ENCODE data around the gene ARMC7. TPM values are rescaled to one million over a fixed set of nuclear protein-coding genes. Genes with fewer than 3 reads are reported as not detected.
A peak's percentile ranks its signal among the peaks of the same experiment; 100 is the strongest.

Gene ARMC7
- total RNA-seq, 3 donors from 2014 or later = 3.4 to 6.7 (median 5.6) TPM

DNA sequence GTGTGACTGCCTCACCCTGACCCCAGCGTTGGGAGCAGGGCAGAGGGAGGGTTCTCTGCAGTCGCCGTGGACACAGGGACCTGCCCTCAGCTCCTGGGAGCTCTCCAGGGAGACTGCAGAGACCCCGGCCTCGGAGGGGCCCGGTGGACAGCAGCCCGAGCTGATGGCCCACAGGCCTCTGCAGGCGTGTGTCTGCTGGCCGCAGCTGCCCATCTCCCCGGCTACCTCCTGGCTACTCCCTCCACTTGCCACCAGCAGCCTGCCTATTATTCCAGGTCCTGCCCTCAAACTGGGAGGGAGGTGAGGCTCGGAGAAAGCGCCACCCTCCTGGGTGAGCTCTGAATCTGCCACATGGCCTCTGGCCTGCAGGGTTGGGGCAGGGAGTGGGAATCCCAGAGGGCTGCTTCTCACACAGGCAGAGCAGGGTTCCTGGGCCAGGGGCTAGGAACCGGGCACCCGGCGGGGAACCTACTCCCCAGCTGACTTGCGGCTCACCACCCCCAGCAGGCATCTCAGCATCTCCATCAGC is 14.8 kb upstream of the ARMC7 start:
- H3K27ac ChIP-seq = peak overlapping the region; percentile 74 to 91
- no peaks in the 10 kb centered on the region for H3K9me3 ChIP-seq
- H3K4me1 ChIP-seq = peaks cover 23 to 31% of the 10 kb centered on the region in 2 donors
- no peaks in the 10 kb centered on the region for H3K36me3 ChIP-seq
- intact Hi-C loops (cut with DNase I; ENCODE audit: low total_unique reads) = no loop called here
- no peak for DNase-seq (ENCODE audit: low spot score in 2 of 2)
- no peak overlapping the region for H3K4me3 ChIP-seq
- TF ChIP-seq POLR2AphosphoS5 (IDR thresholded peaks at IDR 0.05) (no peak), POLR2A (IDR thresholded peaks at IDR 0.05) (no peak)
- TF ChIP-seq, protein P1, sequence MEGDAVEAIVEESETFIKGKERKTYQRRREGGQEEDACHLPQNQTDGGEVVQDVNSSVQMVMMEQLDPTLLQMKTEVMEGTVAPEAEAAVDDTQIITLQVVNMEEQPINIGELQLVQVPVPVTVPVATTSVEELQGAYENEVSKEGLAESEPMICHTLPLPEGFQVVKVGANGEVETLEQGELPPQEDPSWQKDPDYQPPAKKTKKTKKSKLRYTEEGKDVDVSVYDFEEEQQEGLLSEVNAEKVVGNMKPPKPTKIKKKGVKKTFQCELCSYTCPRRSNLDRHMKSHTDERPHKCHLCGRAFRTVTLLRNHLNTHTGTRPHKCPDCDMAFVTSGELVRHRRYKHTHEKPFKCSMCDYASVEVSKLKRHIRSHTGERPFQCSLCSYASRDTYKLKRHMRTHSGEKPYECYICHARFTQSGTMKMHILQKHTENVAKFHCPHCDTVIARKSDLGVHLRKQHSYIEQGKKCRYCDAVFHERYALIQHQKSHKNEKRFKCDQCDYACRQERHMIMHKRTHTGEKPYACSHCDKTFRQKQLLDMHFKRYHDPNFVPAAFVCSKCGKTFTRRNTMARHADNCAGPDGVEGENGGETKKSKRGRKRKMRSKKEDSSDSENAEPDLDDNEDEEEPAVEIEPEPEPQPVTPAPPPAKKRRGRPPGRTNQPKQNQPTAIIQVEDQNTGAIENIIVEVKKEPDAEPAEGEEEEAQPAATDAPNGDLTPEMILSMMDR (IDR thresholded peaks at IDR 0.05) = no peak
- no peaks in the 10 kb centered on the region for H3K27me3 ChIP-seq

DNA sequence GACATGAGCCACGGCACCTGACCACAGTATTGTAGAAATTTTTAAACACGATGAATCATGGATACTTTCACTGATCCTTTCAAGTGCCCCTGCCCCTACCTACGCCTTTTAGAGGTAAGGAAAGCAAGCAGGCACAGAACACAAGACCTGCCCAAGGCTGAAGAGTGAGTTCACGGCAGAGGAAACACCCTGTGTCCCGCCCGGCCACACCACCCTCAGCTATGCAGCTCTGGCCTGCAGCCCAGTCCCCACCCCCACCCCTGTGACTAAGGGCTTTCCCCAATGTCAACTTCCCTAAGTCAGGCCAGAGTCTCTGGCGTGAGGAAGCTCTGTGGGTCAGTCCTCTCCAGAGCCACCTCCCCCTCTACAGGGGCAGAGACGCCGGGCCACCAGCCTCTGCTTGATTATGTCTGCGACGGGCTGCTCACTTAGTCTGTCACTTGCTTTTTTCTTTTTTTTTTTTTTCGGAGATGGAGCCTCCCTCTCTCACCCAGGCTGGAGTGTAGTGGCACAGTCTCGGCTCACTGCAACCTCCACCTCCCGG is 13.6 kb upstream of the ARMC7 start:
- Histone ChIP-seq H3K36me3 (no peaks in the 10 kb centered on the region), H3K4me3 (no peak overlapping the region), H3K27ac (peak overlapping the region; percentile 71 to 91), H3K9me3 (no peaks in the 10 kb centered on the region), H3K4me1 (peaks cover 19 to 25% of the 10 kb centered on the region in 2 donors), H3K27me3 (no peaks in the 10 kb centered on the region)
- intact Hi-C loops (cut with DNase I; ENCODE audit: low total_unique reads) = no loop called here
- TF ChIP-seq POLR2AphosphoS5 (IDR thresholded peaks at IDR 0.05) (peak; percentile 26 to 49 (median 38)), POLR2A (IDR thresholded peaks at IDR 0.05) (no peak)
- DNase-seq (ENCODE audit: low spot score in 2 of 2) = peak; percentile 83 to 89

DNA sequence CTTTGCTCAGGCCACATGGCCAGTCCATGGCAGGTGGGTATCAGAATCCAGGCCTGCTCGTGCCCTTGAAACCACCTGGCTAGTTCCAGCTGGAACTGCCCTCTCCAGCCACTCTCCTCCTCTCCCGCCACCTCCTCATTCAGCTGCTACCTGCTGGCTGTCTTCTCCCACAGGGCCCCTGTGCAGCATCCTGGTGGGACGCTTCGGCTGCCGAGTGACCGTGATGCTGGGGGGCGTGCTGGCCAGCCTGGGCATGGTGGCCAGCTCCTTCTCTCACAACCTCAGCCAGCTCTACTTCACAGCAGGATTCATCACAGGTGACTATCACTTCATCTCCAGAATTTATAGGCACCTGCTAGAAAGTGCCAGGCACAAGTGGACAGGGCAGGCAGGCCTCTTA is 11.9 kb upstream of the ARMC7 start:
- Histone ChIP-seq H3K27ac (no peak overlapping the region), H3K4me1 (peaks cover 13% of the 10 kb centered on the region in 2 donors), H3K27me3 (no peaks in the 10 kb centered on the region), H3K9me3 (no peaks in the 10 kb centered on the region), H3K4me3 (no peak overlapping the region), H3K36me3 (no peaks in the 10 kb centered on the region)
- intact Hi-C loops (cut with DNase I; ENCODE audit: low total_unique reads) = no loop called here
- TF ChIP-seq POLR2A (IDR thresholded peaks at IDR 0.05) = no peak
- TF ChIP-seq POLR2AphosphoS5 (IDR thresholded peaks at IDR 0.05) = no peak
- DNase-seq (ENCODE audit: low spot score in 2 of 2) = no peak

DNA sequence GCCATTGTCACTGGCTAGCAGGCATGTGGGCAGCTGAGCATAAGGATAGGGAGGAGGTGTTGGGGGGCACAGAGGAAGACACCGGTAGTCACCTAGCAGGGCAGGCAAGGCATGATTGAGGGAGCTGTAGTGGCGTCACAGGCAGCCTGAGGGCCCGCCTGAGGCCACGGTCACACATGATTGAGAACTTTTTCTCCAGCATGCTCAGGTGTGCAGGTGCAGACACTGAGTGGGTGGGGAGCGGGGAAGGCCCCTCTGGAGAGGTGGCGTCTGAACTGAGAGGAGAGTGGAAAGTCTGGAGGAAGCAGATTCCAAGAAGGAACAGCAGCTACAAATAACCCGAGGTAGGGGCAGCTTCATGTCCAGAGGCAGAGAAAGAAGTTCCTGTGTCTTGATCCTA is 10.9 kb upstream of the ARMC7 start:
- peaks cover 3 to 5% of the 10 kb centered on the region in 2 donors for H3K4me1 ChIP-seq
- DNase-seq (ENCODE audit: low spot score in 2 of 2) = no peak

DNA sequence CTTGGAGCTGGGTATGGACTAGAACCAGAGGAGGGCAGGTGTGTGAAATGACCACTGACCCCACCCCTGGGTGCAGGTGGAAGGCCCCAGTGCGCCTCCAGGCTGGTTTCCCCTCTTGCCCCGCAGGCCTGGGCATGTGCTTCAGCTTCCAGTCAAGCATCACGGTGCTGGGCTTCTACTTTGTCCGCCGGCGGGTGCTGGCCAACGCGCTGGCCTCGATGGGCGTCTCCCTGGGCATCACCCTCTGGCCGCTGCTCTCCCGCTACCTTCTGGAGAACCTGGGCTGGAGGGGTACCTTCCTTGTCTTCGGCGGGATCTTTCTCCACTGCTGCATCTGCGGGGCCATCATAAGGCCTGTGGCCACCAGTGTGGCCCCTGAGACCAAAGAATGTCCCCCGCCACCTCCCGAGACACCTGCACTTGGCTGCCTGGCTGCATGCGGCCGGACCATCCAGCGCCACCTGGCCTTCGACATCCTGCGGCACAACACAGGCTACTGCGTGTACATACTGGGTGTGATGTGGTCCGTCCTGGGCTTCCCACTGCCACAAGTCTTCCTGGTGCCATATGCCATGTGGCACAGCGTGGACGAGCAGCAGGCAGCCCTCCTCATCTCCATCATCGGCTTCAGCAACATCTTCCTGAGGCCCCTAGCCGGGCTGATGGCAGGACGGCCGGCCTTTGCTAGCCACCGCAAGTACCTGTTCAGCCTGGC is 9.7 kb upstream of the ARMC7 start:
- DNase-seq (ENCODE audit: low spot score in 2 of 2) = no peak
- intact Hi-C loops (cut with DNase I; ENCODE audit: low total_unique reads) = no loop called here
- Histone ChIP-seq H3K4me1 (no peaks in the 10 kb centered on the region), H3K27me3 (no peaks in the 10 kb centered on the region), H3K27ac (no peak overlapping the region), H3K9me3 (no peaks in the 10 kb centered on the region), H3K4me3 (no peak overlapping the region), H3K36me3 (no peaks in the 10 kb centered on the region)
- TF ChIP-seq POLR2A (IDR thresholded peaks at IDR 0.05) (no peak), POLR2AphosphoS5 (IDR thresholded peaks at IDR 0.05) (no peak)
- TF ChIP-seq, protein P1 (IDR thresholded peaks at IDR 0.05) = no peak

More for the DNA sequence above, 10.9 kb upstream of the ARMC7 start:
- Histone ChIP-seq H3K27me3 (no peaks in the 10 kb centered on the region), H3K4me3 (no peak overlapping the region), H3K27ac (no peak overlapping the region), H3K36me3 (no peaks in the 10 kb centered on the region), H3K9me3 (no peaks in the 10 kb centered on the region)
- TF ChIP-seq POLR2A (IDR thresholded peaks at IDR 0.05) (no peak), POLR2AphosphoS5 (IDR thresholded peaks at IDR 0.05) (no peak)
- TF ChIP-seq, protein P1 (IDR thresholded peaks at IDR 0.05) = no peak
- intact Hi-C loops (cut with DNase I; ENCODE audit: low total_unique reads) = no loop called here

DNA sequence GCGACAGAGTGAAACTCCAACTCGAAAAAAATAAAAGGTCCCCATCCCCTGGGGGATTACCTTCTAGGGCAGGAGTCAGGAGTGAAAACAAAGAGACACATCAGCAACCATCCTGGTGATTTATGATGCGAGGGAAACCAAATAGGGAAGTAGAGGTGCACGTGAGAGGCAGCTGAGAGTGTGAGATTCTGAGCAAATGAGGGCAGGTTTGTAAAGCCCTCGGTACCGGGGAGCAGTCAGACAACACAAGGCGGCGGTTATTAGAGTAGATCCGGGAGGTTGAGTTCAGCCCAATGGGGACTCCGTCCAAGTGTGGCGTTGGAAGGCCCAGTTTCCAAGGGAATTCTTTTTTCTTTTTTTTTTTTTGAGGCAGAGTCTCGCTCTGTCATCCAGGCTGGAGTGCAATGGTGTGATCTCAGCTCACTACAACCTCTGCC is 7.4 kb upstream of the ARMC7 start:
- no peak for DNase-seq (ENCODE audit: low spot score in 2 of 2)
- no peaks in the 10 kb centered on the region for H3K36me3 ChIP-seq
- no peaks in the 10 kb centered on the region for H3K9me3 ChIP-seq
- TF ChIP-seq POLR2A (IDR thresholded peaks at IDR 0.05) (no peak), POLR2AphosphoS5 (IDR thresholded peaks at IDR 0.05) (no peak)
- TF ChIP-seq, protein P1 (IDR thresholded peaks at IDR 0.05) = no peak
- no peaks in the 10 kb centered on the region for H3K4me1 ChIP-seq
- no peaks in the 10 kb centered on the region for H3K27me3 ChIP-seq
- H3K27ac ChIP-seq = no peak overlapping the region
- intact Hi-C loops (cut with DNase I; ENCODE audit: low total_unique reads) = no loop called here
- H3K4me3 ChIP-seq = no peak overlapping the region

All from breast epithelium (tissue), 4 donors.